ENCODE data around the gene PLCG2.
"Not testable (repeated sequence)": the region's sequence is repeated elsewhere in the genome, so short reads cannot be mapped to it uniquely, and the experiment has no call there.

Gene PLCG2

DNA sequence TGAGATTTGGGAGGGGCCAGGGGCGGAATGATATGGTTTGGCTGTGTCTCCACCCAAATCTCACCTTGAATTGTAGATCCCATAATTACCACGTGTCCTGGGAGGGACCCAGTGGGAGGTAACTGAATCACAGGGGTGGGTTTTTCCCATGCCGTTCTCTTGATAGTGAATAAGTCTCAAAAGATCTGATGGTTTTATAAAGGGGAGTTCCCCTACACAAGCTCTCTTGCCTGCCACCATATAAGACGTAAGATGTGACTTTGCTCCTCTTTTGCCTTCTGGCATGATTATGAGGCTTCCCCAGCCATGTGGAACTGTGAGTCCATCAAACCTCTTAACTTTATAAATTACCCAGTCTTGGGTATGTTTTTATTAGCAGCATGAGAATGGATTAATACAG is 230.7 kb downstream of the PLCG2 start:
- not testable (repeated sequence) for DNase-seq

DNA sequence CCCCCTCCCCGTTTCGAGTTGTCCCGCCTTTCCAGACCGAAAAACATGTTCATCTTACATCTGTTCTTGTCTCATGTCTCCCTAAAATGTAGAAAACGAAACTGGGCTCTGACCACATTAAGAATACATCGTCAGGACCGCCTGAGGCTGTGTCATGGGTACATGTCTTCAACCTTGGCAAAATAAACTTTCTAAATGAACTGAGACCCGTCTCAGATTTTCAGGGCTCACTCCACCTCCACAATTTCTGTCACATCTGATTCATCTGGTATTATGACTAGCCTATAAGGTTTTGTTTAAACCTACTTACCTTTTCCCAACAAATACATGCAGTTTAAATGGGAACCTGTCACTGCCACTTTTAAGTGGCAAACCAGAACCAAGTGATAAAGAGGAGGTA is 231.6 kb downstream of the PLCG2 start:
- DNase-seq = no peak

DNA sequence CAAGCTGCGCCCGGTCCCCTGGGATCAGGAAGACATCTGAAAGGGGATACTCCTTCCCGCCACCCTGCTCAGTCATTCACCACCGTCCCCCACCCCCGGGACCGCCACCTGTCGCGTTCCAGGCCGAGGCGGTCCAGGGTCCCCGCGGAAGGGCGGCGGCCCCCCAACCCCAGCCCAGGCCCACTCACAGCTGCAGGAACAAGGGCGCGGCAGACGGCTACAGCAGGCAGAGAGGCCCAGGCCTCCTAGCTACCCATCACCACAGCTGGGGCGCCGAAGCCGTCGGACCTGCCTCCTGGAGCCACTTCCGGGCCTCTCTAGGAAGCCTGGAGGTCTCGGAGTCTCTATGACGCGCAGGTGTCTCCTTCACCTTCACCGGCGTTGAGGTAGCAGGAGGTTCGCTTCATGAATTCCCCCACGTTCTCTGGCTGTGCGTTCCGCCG is 232.1 kb downstream of the PLCG2 start, which contains the start of gene SDR42E1:
SDR42E1 (minus strand) TSS at position 272 of the 443 bp plus-strand sequence. CDS start 10,612 bp downstream, outside the sequence.
- peak; percentile 46 for DNase-seq

All from NCI-H748 treated with DMSO at 0.1 percent for 48 hours (cell line).